ENCODE results near the gene HIF3A. TPM values are rescaled to one million over a fixed set of nuclear protein-coding genes. Genes with fewer than 3 reads are reported as not detected.

HIF3A gene
- total RNA-seq, 2 experiments from 2014 or later = not detected

DNA sequence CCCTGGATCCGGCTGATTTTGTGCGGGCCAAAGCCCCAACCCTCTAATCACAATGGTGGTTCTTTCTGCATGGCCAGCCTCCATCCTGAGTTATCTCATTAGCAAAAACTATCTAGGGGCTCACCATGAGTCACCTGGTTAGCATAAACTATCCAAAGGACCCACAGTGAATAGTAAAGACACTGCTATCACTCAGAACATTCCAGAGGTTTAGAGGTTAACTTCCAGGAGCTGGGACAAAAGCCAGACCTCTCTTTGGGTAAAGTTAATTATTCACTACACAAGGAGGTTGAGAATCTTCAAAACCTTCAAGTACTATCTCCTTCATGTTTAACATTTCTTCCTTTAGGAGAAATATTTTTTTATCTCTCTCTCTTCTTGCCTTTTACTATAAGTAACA is 31.2 kb downstream of the HIF3A start:
- H3K27ac ChIP-seq (ENCODE audit: low read depth in 1 of 2, low read length in 2 of 2) = no peak overlapping the region
- Mint-ChIP-seq H3K27ac (no peak overlapping the region), H3K9me3 (peaks cover 9% of the 10 kb centered on the region), H3K27me3 (no peaks in the 10 kb centered on the region), H3K4me1 (ENCODE audit: low read depth) (no peaks in the 10 kb centered on the region), H3K36me3 (ENCODE audit: low read depth) (peaks cover 12% of the 10 kb centered on the region), H3K4me3 (no peak overlapping the region)
- no peaks in the 10 kb centered on the region for H3K4me1 ChIP-seq (ENCODE audit: insufficient read depth, low read length)
- no peak overlapping the region for H3K4me3 ChIP-seq (ENCODE audit: low read length)
- TF ChIP-seq, protein P1, sequence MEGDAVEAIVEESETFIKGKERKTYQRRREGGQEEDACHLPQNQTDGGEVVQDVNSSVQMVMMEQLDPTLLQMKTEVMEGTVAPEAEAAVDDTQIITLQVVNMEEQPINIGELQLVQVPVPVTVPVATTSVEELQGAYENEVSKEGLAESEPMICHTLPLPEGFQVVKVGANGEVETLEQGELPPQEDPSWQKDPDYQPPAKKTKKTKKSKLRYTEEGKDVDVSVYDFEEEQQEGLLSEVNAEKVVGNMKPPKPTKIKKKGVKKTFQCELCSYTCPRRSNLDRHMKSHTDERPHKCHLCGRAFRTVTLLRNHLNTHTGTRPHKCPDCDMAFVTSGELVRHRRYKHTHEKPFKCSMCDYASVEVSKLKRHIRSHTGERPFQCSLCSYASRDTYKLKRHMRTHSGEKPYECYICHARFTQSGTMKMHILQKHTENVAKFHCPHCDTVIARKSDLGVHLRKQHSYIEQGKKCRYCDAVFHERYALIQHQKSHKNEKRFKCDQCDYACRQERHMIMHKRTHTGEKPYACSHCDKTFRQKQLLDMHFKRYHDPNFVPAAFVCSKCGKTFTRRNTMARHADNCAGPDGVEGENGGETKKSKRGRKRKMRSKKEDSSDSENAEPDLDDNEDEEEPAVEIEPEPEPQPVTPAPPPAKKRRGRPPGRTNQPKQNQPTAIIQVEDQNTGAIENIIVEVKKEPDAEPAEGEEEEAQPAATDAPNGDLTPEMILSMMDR (IDR thresholded peaks at IDR 0.05) = no peak
- DNase-seq (no peak), ATAC-seq (ENCODE audit: poor library complexity) (no peak)
- H3K9me3 ChIP-seq (ENCODE audit: control insufficient read depth in 1 of 2, insufficient read depth in 1 of 2, low read length in 2 of 2) = peaks cover 31 to 35% of the 10 kb centered on the region in 2 experiments
- no peaks in the 10 kb centered on the region for H3K36me3 ChIP-seq (ENCODE audit: insufficient read depth, low read length)
- no peaks in the 10 kb centered on the region for H3K27me3 ChIP-seq (ENCODE audit: control insufficient read depth in 1 of 2, insufficient read depth in 2 of 2, low read length in 2 of 2)
- intact Hi-C loops (cut with DNase I, micrococcal nuclease) = loop anchor here in 1 of 2 experiments (5.0 kb wide), 1 partner anchor 1734 kb away; no protein-coding TSS in a partner anchor
- ChIA-PET POLR2A (no interaction called here), CTCF (no interaction called here)

DNA sequence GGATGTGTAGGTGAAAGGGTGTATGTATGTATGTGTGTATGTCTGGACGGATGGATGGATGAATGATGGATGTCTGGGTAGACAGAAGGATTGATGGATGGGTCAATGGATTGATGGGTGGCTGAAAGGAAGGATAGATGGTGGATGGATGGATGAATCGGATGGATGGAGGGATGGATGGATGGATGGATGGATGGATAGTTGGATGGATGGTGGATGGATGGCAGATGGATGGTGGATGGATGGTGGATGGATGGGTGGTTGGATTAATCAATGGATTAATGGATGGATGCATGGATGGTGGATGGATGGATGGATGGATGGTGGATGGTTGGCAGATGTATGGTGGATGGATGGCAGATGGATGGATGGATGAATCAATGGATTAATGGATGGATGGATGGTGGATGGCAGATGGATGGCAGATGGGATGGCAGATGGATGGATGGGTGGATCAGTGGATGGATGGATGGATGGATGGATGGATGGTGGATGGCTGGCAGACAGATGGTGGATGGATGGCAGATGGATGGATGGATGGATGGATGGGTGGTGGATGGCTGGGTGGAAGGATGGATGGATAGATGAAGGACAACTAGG is 33.6 kb downstream of the HIF3A start:
- DNase-seq (no peak), ATAC-seq (ENCODE audit: poor library complexity) (no peak)
- no peaks in the 10 kb centered on the region for H3K4me1 ChIP-seq (ENCODE audit: insufficient read depth, low read length)
- no peaks in the 10 kb centered on the region for H3K36me3 ChIP-seq (ENCODE audit: insufficient read depth, low read length)
- Mint-ChIP-seq H3K9me3 (peaks cover 9% of the 10 kb centered on the region), H3K4me1 (ENCODE audit: low read depth) (no peaks in the 10 kb centered on the region), H3K4me3 (no peak overlapping the region), H3K36me3 (ENCODE audit: low read depth) (peaks cover 12% of the 10 kb centered on the region), H3K27ac (no peak overlapping the region), H3K27me3 (no peaks in the 10 kb centered on the region)
- intact Hi-C loops (cut with DNase I, micrococcal nuclease) = no loop called here
- TF ChIP-seq, protein P1 (IDR thresholded peaks at IDR 0.05) = no peak
- peaks cover 31 to 35% of the 10 kb centered on the region in 2 experiments for H3K9me3 ChIP-seq (ENCODE audit: control insufficient read depth in 1 of 2, insufficient read depth in 1 of 2, low read length in 2 of 2)
- ChIA-PET POLR2A (no interaction called here), CTCF (no interaction called here)
- no peak overlapping the region for H3K27ac ChIP-seq (ENCODE audit: low read depth in 1 of 2, low read length in 2 of 2)
- no peak overlapping the region for H3K4me3 ChIP-seq (ENCODE audit: low read length)
- no peaks in the 10 kb centered on the region for H3K27me3 ChIP-seq (ENCODE audit: control insufficient read depth in 1 of 2, insufficient read depth in 2 of 2, low read length in 2 of 2)

DNA sequence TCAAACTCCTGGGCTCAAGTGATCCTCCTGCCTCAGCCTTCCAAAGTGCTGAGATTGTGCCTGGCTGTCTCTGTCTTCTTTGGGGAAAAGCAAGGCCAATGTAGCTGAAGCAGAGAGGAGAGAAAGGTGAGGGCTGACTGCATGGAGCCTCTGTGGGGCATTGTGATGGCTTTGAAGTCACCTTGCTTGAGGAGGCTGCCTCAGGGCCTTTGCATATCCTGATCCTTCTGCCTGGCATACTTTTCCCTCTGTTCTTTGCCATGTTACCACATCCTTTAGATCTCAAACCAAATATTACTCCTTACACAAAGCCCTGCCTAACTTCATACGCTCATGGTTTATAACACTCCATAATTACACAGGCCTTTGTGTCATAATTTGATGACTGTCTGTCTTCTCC is 40.6 kb downstream of the HIF3A start:
- Mint-ChIP-seq H3K9me3 (no peaks in the 10 kb centered on the region), H3K4me1 (ENCODE audit: low read depth) (no peaks in the 10 kb centered on the region), H3K36me3 (ENCODE audit: low read depth) (no peaks in the 10 kb centered on the region), H3K27ac (no peak overlapping the region), H3K27me3 (peaks cover 4% of the 10 kb centered on the region), H3K4me3 (no peak overlapping the region)
- intact Hi-C loops (cut with DNase I, micrococcal nuclease) = no loop called here
- TF ChIP-seq, protein P1 (IDR thresholded peaks at IDR 0.05) = no peak
- ATAC-seq (ENCODE audit: poor library complexity) (no peak), DNase-seq (no peak)
- no peaks in the 10 kb centered on the region for H3K4me1 ChIP-seq (ENCODE audit: insufficient read depth, low read length)
- no peaks in the 10 kb centered on the region for H3K36me3 ChIP-seq (ENCODE audit: insufficient read depth, low read length)
- H3K4me3 ChIP-seq (ENCODE audit: low read length) = no peak overlapping the region
- no peaks in the 10 kb centered on the region for H3K27me3 ChIP-seq (ENCODE audit: control insufficient read depth in 1 of 2, insufficient read depth in 2 of 2, low read length in 2 of 2)
- no peak overlapping the region for H3K27ac ChIP-seq (ENCODE audit: low read depth in 1 of 2, low read length in 2 of 2)
- ChIA-PET POLR2A (no interaction called here), CTCF (no interaction called here)
- H3K9me3 ChIP-seq (ENCODE audit: control insufficient read depth in 1 of 2, insufficient read depth in 1 of 2, low read length in 2 of 2) = peaks cover 0 to 4% of the 10 kb centered on the region in 2 experiments

Data from CD4-positive, alpha-beta T cell (primary cell).